ENCODE data around the gene PRDX2. TPM values are rescaled to one million over a fixed set of nuclear protein-coding genes. Genes with fewer than 3 reads are reported as not detected.

The PRDX2 gene
- total and polyA plus RNA-seq, 8 donors: 186 to 267 (median 234) TPM

DNA sequence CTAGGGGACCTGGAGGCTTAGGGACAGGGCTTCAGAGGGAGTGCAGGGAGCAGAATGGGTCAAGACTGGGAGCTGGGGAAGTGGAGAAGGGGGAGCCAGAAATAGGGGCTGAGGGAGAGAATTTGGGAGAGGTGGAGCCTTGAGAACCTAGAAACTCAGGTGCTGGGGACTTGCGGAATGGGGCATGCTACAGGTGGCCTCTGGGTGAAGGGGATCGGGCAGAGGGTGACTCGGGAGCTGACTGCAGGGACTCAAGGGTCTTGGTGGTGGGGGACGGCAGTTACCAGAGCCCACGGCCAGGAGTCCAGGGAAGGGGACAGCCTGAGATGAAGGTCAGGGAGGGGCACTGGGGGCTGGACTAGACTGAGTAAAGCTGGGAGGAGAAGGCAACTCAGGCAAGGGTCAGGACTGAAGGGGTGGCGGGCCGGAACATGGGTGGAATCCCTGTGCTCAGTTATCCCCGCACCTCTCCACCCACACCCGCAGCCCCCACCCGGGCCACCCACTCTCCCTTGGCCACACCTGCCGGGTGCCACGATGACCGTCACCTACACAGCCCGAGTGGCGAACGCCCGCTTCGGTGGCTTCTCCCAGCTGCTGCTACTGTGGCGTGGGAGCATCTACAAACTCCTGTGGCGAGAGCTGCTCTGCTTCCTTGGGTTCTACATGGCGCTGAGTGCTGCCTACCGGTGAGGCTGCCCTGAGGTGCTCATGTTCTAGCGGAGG is 49.4 kb downstream of the PRDX2 start:
- TF ChIP-seq, protein P1, sequence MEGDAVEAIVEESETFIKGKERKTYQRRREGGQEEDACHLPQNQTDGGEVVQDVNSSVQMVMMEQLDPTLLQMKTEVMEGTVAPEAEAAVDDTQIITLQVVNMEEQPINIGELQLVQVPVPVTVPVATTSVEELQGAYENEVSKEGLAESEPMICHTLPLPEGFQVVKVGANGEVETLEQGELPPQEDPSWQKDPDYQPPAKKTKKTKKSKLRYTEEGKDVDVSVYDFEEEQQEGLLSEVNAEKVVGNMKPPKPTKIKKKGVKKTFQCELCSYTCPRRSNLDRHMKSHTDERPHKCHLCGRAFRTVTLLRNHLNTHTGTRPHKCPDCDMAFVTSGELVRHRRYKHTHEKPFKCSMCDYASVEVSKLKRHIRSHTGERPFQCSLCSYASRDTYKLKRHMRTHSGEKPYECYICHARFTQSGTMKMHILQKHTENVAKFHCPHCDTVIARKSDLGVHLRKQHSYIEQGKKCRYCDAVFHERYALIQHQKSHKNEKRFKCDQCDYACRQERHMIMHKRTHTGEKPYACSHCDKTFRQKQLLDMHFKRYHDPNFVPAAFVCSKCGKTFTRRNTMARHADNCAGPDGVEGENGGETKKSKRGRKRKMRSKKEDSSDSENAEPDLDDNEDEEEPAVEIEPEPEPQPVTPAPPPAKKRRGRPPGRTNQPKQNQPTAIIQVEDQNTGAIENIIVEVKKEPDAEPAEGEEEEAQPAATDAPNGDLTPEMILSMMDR (IDR thresholded peaks at IDR 0.05): no peak
- peaks cover 0 to 60% of the 10 kb centered on the region in 2 donors for H3K27me3 ChIP-seq

DNA sequence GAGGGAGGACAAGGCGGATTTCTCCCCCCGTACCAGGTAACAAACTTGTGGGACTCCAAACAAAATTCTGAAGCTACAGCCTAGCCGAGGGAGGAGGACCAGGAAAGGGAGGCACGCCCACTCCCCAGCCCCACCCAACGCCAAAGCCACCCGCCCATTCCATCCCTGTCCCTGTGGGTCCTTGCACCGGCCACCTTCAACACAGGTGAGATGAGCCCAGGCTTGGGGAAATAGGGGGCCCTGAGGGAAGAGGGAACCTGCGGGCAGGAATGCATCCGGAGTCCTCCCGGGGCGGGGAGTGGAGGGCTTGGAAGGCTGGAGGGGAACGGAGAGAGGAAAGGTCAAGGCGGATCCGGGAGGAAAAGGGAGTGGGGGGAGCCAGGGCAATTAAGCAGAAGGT is 50.0 kb downstream of the PRDX2 start, which contains the start of gene BEST2:
BEST2 (plus strand) TSS at position 157 of the 400 bp plus-strand sequence. CDS start 802 bp downstream, outside the sequence.
- DNase-seq (no peak), ATAC-seq (no peak)
- intact Hi-C loops (cut with DNase I): no loop called here
- H3K36me3 ChIP-seq: peaks cover 0 to 16% of the 10 kb centered on the region in 2 donors
- peaks cover 0 to 6% of the 10 kb centered on the region in 2 donors for H3K9me3 ChIP-seq
- no peak within 1 kb of the TSS for H3K27ac ChIP-seq
- H3K4me3 ChIP-seq: no peak within 1 kb of the TSS
- TF ChIP-seq, protein P1 (IDR thresholded peaks at IDR 0.05): no peak
- H3K4me1 ChIP-seq: peaks cover 0 to 8% of the 10 kb centered on the region in 2 donors
- H3K27me3 ChIP-seq: peaks cover 0 to 60% of the 10 kb centered on the region in 2 donors

More for the DNA sequence above, 49.4 kb downstream of the PRDX2 start:
- H3K4me1 ChIP-seq: peaks cover 0 to 10% of the 10 kb centered on the region in 2 donors
- no peak overlapping the region for H3K27ac ChIP-seq
- ATAC-seq (no peak), DNase-seq (no peak)
- H3K4me3 ChIP-seq: no peak overlapping the region
- H3K9me3 ChIP-seq: peaks cover 0 to 4% of the 10 kb centered on the region in 2 donors
- H3K36me3 ChIP-seq: peaks cover 0 to 10% of the 10 kb centered on the region in 2 donors
- intact Hi-C loops (cut with DNase I): no loop called here

DNA sequence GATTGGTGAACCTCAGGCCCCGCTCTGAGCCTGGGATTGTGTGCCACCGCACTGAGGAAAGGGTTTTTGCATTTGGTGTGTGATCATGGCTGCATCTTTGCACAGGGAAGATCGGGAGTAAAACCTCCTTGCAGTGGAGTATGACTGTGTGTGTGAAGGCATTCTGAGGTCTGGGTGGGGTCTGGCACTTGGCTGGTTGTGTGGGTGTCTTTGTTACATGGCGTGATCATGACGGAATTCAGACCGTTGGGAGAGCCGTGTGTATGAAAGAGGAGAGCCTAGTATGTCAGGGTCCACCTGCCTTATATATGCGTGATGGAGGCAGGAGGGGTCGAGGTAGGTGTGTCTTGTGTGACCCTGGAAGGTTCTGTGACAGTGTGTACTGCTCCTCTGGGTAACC is 50.7 kb downstream of the PRDX2 start:
- peaks cover 0 to 24% of the 10 kb centered on the region in 2 donors for H3K36me3 ChIP-seq
- H3K27me3 ChIP-seq: peaks cover 0 to 57% of the 10 kb centered on the region in 2 donors
- TF ChIP-seq, protein P1 (IDR thresholded peaks at IDR 0.05): no peak
- intact Hi-C loops (cut with DNase I): no loop called here
- peaks cover 0 to 6% of the 10 kb centered on the region in 2 donors for H3K9me3 ChIP-seq
- H3K4me3 ChIP-seq: no peak overlapping the region
- ATAC-seq (no peak), DNase-seq (no peak)
- no peak overlapping the region for H3K27ac ChIP-seq
- peaks cover 0 to 8% of the 10 kb centered on the region in 2 donors for H3K4me1 ChIP-seq

DNA sequence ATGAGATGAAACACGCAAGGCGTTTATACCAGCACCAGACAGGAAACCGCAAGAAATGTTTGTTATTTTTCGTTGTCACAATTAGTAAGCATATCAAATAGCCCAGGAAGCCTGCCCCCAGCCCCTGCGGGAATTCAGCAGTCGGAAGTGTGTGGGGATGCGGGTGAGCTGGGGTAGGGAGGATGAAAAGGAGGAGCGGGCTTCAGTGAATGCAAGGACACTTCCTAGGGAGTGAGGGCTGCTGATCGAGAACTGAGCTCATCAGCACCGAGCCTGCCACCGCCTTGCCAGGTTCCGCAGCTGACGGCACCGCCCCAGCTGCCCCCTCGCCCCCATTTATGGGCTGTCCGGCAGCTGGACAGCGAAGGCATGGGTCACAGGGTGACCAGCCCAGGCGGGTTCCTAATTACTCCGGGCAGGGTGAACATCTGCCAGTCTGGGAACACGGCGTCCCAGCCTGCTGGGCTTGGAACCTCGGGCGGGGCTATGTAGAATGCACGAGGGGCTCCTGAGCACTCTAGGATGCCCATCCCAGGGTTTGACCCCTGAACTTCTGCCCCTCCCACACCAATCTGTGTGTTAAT is 51.6 kb downstream of the PRDX2 start:
- TF ChIP-seq, protein P1 (IDR thresholded peaks at IDR 0.05): no peak
- H3K27me3 ChIP-seq: peaks cover 0 to 54% of the 10 kb centered on the region in 2 donors
- peaks cover 0 to 8% of the 10 kb centered on the region in 2 donors for H3K4me1 ChIP-seq
- intact Hi-C loops (cut with DNase I): no loop called here
- peaks cover 0 to 6% of the 10 kb centered on the region in 2 donors for H3K9me3 ChIP-seq
- ATAC-seq (no peak), DNase-seq (no peak)
- peaks cover 0 to 32% of the 10 kb centered on the region in 2 donors for H3K36me3 ChIP-seq
- H3K27ac ChIP-seq: no peak overlapping the region
- H3K4me3 ChIP-seq: no peak overlapping the region

DNA sequence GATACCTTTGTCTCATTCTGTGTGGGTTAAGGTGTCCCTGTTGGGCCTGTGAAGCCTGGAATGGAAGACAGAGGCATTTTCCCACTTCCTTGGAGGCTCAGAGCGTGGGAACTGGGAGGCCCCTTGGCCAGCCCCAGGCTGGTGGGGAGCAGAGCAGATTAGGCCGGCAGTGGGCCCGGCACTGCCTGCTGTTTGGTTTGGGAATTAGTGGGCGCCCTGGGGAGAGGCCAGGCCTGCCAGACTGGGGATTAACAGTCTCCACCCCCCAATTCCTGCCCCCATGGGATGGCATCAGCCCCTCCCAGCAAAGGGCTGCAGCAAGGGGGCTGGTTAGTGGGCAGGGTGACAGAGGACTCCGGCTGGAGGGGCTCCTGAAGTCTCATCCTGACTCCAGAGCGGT is 53.1 kb downstream of the PRDX2 start:
- Histone ChIP-seq H3K4me3 (no peak overlapping the region), H3K4me1 (peaks cover 0 to 8% of the 10 kb centered on the region in 2 donors), H3K36me3 (peaks cover 0 to 45% of the 10 kb centered on the region in 2 donors), H3K27me3 (peaks cover 0 to 38% of the 10 kb centered on the region in 2 donors), H3K9me3 (peaks cover 0 to 6% of the 10 kb centered on the region in 2 donors), H3K27ac (no peak overlapping the region)
- no peak for ATAC-seq
- intact Hi-C loops (cut with DNase I): no loop called here
- no peak for DNase-seq
- TF ChIP-seq, protein P1 (IDR thresholded peaks at IDR 0.05): no peak

Data from left lung (tissue), 10 donors.